Endothelial cell (in vitro differentiated cells): ENCODE measurements around the gene CSTF2. TPM values are rescaled to one million over a fixed set of nuclear protein-coding genes. Genes with fewer than 3 reads are reported as not detected.

Source experiments
- DNase-seq: peaks from one replicate; pipeline ENCODE4 v3.0.0; 2021; ENCODE audit warnings: low spot score
- H3K27ac Mint-ChIP-seq: one replicate; pipeline ENCODE4 v1.8.0; 2021; ENCODE audit warnings: mixed read lengths, inconsistent platforms; ENCODE audit not compliant: unreplicated experiment
- H3K27me3 Mint-ChIP-seq: one replicate; pipeline ENCODE4 v1.8.0; 2021; ENCODE audit warnings: mild to moderate bottlenecking, moderate library complexity, mixed read lengths, inconsistent platforms; ENCODE audit not compliant: unreplicated experiment
- H3K36me3 Mint-ChIP-seq: one replicate; pipeline ENCODE4 v1.8.0; 2021; ENCODE audit warnings: mild to moderate bottlenecking, low read depth, mixed read lengths, inconsistent platforms; ENCODE audit not compliant: unreplicated experiment
- H3K4me1 Mint-ChIP-seq: one replicate; pipeline ENCODE4 v1.8.0; 2021; ENCODE audit warnings: mild to moderate bottlenecking, mixed read lengths, inconsistent platforms; ENCODE audit not compliant: unreplicated experiment
- H3K4me3 Mint-ChIP-seq: one replicate; pipeline ENCODE4 v1.8.0; 2021; ENCODE audit warnings: mild to moderate bottlenecking, mixed read lengths, inconsistent platforms; ENCODE audit not compliant: unreplicated experiment
- H3K9me3 Mint-ChIP-seq: one replicate; pipeline ENCODE4 v1.8.0; 2021; ENCODE audit warnings: mixed read lengths, inconsistent platforms; ENCODE audit not compliant: unreplicated experiment
- CTCF ChIP-seq: fragments of 200-600 bp; sonication (generic); IDR thresholded peaks from one replicate; pipeline ENCODE4 v1.5.0; 2021; ENCODE audit warnings: antibody characterized with exemption; ENCODE audit not compliant: unreplicated experiment
- total RNA-seq: library from RNA; stranded (reverse); fragmentation: NEBNext Ultra II Directional; extraction: Animal tissue kit (Norgen Biotek cat#: 25700); gene quantifications from one replicate; pipeline ENCODE4 v1.2.1, GENCODE V29; 2021; ENCODE audit not compliant: unreplicated experiment

Gene CSTF2
- total RNA-seq, 1 donor from 2014 or later = 19.3 TPM

DNA sequence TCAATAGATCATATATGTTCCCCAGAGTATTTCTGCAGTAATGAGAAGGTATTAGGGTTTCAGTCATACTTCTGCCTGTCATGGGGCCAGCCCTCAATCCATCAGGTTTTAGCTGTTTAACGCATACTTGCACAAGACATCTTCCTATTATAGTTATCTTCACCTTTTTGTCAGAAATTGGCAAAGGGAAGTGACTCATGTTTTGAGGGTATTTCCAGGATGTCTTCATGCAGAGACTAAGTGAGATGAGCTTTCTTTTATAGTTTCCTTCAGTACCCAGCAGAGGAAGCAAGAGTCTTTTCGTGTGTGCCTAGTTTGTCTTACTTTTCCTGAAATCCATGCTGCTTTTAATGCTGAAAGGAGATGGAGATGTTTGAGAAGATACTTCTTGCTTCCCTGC, 9.5 kb downstream of the CSTF2 start:
- no peaks in the 10 kb centered on the region for H3K27me3 Mint-ChIP-seq
- no peak for TF ChIP-seq CTCF
- no peaks in the 10 kb centered on the region for H3K4me1 Mint-ChIP-seq
- no peak for DNase-seq
- no peak overlapping the region for H3K4me3 Mint-ChIP-seq
- H3K27ac Mint-ChIP-seq = no peak overlapping the region
- H3K36me3 Mint-ChIP-seq = peaks cover 14% of the 10 kb centered on the region
- no peaks in the 10 kb centered on the region for H3K9me3 Mint-ChIP-seq

DNA sequence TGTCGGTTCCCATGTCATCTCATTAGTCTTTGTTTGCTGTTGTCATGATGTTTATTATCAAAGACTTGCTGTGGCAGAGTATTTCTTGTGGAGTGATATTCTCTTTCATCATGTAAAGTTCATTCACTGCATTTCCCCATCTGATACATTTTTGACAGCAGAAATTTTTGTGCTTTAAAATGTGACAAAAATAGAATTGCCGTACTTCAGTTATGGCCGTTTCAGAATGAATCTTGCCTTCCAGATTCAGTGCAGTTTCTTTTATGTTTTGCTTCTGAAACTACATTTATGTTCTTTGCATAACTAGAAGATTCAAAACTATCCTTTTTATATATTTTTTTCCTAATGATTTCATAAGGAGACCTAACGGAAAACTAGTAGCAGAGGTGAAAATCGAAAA, 10.0 kb downstream of the CSTF2 start:
- no peak overlapping the region for H3K4me3 Mint-ChIP-seq
- peaks cover 14% of the 10 kb centered on the region for H3K36me3 Mint-ChIP-seq
- no peak overlapping the region for H3K27ac Mint-ChIP-seq
- no peak for TF ChIP-seq CTCF
- DNase-seq = no peak
- no peaks in the 10 kb centered on the region for H3K9me3 Mint-ChIP-seq
- no peaks in the 10 kb centered on the region for H3K4me1 Mint-ChIP-seq
- no peaks in the 10 kb centered on the region for H3K27me3 Mint-ChIP-seq

GRCh38 chrX:100830547-100830946, 10.4 kb downstream of the CSTF2 start:
- no peaks in the 10 kb centered on the region for H3K27me3 Mint-ChIP-seq
- TF ChIP-seq CTCF = no peak
- peaks cover 14% of the 10 kb centered on the region for H3K36me3 Mint-ChIP-seq
- H3K9me3 Mint-ChIP-seq = no peaks in the 10 kb centered on the region
- no peak for DNase-seq
- no peak overlapping the region for H3K27ac Mint-ChIP-seq
- no peaks in the 10 kb centered on the region for H3K4me1 Mint-ChIP-seq
- H3K4me3 Mint-ChIP-seq = no peak overlapping the region

- Mint-ChIP-seq H3K27me3 (no peaks in the 10 kb centered on the region), H3K4me3 (no peak overlapping the region), H3K27ac (no peak overlapping the region), H3K36me3 (peaks cover 14% of the 10 kb centered on the region), H3K4me1 (no peaks in the 10 kb centered on the region), H3K9me3 (no peaks in the 10 kb centered on the region)
- no peak for DNase-seq
- no peak for TF ChIP-seq CTCF
Measured at GRCh38 chrX:100831219-100831946, 11.2 kb downstream of the CSTF2 start.

DNA sequence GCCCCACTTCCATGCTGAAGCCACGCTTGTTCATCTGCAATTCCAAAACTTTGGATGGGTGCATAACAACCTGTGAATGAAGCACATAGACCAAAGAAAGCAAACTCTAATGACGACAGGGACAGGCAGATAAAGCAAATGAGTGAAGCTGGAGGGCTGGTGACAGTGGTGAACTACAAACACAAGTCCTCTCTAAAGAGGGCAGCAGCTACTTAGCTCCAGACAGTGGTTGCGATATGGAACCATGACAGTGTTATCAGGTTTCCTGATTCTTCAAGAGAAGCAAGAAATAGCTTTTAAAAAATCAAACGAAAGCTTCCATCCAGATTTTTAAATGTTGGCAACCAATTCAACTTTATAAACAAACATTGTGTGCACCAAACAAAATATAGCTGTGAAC, 30.1 kb downstream of the CSTF2 start:
- H3K27me3 Mint-ChIP-seq = no peaks in the 10 kb centered on the region
- no peaks in the 10 kb centered on the region for H3K4me1 Mint-ChIP-seq
- H3K9me3 Mint-ChIP-seq = no peaks in the 10 kb centered on the region
- H3K4me3 Mint-ChIP-seq = no peak overlapping the region
- no peaks in the 10 kb centered on the region for H3K36me3 Mint-ChIP-seq
- TF ChIP-seq CTCF = no peak
- no peak overlapping the region for H3K27ac Mint-ChIP-seq
- DNase-seq = no peak
